ENCODE results near the gene BIN2.
"Not testable (repeated sequence)": the region's sequence is repeated elsewhere in the genome, so short reads cannot be mapped to it uniquely, and the experiment has no call there.

Gene BIN2

GRCh38 chr12:51345681-51346080 lies 21.7 kb upstream of the BIN2 start:
- DNase-seq (ENCODE audit: low spot score): no peak

GRCh38 chr12:51343201-51343600 lies 19.2 kb upstream of the BIN2 start:
- no peak for DNase-seq (ENCODE audit: low spot score)

DNA sequence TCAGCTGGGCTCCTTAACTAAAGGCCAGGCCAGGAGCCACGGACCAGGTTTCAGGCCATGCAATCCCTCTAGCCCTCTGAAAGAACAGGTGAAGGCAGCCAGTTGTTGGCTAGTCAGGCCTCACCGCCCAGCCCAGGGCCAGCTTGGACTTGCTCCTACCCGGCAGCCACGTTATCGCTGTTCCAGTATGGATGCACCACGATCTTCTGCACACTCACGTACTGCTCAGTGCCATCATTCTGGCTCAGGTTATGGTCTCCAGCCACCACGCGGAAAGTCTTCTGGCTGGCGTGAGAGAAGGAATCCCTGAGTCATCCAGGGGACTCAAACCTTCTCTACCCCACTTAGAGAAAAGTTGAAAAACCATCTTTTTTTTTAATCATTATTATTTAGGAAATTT lies 18.4 kb upstream of the BIN2 start:
- no peak for DNase-seq (ENCODE audit: low spot score)

DNA sequence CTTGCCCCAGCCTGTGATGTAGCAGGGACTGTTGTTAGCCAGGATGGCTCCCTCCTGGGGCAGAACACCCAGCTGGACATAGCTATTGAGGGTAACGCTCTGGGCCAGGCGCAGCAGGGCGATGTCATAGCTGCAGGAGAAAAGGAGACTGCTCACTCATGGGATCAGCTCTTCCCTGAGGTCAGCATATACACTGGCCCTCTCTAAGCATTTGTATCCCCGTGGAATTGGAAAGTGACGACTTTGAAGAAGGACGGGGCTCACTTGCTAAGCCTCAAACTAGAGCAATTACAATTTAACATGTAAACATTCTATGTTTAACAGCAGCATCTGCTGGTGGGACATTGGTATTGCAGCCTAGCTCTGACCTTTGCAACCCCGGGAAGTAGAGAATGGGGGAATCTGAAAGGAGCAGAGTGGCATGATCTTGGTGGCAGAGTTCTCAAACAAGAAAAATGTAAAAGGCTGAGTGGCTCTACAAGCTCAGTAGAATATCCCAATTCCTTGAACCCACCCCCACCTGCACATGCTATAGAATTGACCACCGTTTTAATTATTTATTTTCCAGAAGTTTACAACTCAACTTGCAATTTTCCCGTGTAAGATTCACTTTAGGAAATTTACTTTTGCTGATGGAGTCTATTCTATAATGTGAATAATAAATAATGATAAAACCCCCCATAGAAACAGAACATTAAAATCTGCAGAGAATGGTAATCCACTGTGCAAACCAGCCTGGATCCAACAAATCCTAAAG lies 17.5 kb upstream of the BIN2 start:
- DNase-seq (ENCODE audit: low spot score): peak; percentile 76

- no peak for DNase-seq (ENCODE audit: low spot score)
These were observed 15.8 kb upstream of the BIN2 start for GRCh38 chr12:51339750-51340149.

GRCh38 chr12:51337336-51337735 lies 13.4 kb upstream of the BIN2 start:
- DNase-seq (ENCODE audit: low spot score): not testable (repeated sequence)

DNA sequence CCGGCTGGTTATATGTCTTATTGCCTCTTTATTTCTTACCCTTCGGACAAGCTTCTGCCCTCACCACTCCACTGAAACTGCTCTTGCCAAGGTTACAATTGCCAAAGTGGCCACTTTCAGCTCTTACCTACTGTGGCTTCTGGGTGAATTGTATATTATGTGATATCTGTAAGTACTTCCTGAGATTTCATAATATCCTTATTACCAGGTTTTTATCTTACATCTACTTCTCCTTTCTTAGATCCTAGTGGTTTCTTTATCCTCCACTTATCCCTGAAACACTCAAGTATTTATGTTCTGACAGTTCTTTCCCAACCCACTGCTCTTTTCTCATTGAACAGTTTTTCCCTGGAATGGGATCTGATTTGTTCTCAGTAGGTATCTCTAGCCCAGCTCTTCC lies 12.0 kb upstream of the BIN2 start:
- DNase-seq (ENCODE audit: low spot score): no peak

- no peak for DNase-seq (ENCODE audit: low spot score)
These were observed 10.8 kb upstream of the BIN2 start for GRCh38 chr12:51334764-51335163.

GRCh38 chr12:51333536-51333935 lies 9.6 kb upstream of the BIN2 start:
- no peak for DNase-seq (ENCODE audit: low spot score)

GRCh38 chr12:51330186-51330585 lies 6.2 kb upstream of the BIN2 start:
- no peak for DNase-seq (ENCODE audit: low spot score)

DNA sequence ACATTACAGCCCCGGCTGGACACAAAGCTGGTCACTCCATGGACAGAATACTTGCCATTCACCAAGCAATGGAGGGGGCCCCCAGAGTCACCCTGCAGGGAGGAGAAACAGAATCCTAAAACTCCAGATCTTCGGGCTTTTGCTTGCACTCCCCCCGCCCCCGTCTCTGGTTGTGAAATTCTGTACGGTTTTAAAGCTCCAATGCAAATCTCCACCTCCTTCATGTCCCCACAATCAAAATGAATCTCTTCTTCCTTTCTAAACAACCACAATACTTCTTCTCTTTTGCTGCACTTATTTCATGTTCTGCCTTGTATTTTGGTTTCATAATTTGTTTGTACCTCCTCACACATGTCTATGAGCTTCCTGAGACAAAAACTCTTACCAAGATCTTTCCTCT lies 5.8 kb upstream of the BIN2 start:
- no peak for DNase-seq (ENCODE audit: low spot score)

- no peak for DNase-seq (ENCODE audit: low spot score)
These were observed 4.6 kb upstream of the BIN2 start for GRCh38 chr12:51328587-51328986.

GRCh38 chr12:51326698-51327439 lies 2.9 kb upstream of the BIN2 start:
- DNase-seq (ENCODE audit: low spot score): peak; percentile 42

DNA sequence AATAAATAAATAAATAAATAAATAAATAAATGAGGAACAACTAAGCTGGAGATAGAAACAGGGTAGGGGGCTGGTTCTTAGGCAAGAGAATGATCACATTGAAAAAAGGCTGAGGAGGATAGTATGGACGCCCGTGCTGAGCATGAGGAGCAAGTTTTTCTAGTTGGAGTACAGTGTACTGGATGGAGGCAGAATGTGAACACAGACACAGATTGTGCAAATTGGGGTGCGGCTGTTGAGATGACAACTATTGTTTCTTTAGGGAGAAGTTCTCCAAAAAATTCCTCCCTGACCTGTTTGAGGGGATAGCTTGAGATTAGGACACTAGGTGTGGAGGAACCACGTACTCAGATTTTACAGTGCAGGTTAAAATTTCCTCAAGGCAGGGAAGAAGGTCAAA lies 979 bp upstream of the BIN2 start:
- DNase-seq (ENCODE audit: low spot score): no peak

DNA sequence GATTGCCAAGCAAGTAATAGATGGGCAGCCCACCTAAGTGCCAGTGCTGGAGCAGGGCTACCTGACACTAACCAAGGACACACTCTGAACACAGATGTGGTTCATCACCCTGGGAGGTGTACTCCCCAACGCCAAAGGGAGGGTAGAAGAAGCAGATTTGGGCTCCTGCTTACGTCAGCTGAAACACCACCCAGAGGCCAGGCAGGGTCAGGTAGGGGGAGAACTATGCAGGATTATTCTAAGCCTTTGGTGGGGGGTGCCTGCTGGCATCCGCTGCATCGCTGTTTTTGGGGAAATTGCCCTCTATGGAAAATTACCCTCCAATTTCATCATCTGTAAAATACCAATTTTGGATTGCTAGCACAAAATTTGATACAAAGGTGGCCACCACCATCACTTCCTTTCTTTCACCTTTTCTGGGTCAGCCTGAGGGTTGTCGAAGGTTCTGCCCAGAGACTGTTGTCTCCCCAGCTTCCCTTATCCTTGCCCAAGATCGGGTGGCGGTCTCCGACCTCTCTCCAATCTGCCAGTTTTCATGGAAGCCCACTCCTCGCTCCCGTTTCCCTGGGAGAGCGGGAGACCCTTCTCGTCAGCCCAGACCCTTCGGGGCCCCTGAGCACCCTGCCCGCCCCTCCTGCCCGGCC lies 535 bp downstream of the BIN2 start:
- peak; percentile 70 for DNase-seq (ENCODE audit: low spot score)

DNA sequence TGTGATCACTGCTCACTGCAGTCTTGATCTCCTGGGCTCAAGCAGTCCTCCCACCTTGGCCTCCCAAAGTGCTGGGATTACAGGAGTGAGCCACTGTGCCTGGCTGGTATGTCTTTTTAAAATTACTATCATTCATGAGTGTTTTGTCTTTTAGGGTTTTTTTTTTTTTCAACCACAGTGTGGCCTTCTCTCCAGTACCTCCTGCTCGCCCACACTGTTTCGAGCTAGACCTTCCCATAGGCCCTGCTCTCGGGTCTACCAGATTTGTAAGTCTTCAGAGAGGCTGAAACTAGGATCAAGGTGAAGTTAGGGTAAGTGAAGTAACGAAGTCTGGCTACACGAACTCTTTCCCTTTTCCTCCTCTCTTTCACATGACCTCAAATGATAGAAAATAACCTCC lies 1.5 kb downstream of the BIN2 start:
- DNase-seq (ENCODE audit: low spot score): no peak

DNA sequence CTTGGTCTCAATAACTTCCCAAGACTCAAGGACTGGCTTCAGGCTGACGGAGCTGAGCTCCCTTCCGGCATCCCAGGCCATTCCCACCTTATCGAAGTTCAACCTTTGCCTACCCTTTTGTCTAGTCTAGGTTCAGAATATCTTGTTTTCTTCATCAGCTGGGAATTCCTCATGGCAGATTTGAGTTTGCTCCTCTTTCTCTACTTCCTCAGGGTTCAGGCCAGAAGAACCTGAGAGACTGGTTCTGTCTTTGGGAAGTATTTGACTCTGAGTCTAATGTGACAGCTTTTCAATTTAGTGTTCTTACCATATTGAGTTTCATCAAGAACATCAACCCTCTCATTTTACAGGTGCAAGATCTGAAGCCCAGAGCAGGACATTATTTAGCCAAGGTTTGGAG lies 2.1 kb downstream of the BIN2 start:
- no peak for DNase-seq (ENCODE audit: low spot score)

- peak; percentile 27 for DNase-seq (ENCODE audit: low spot score)
These were observed 3.2 kb downstream of the BIN2 start for GRCh38 chr12:51320695-51321320.

GRCh38 chr12:51320311-51320694 lies 3.7 kb downstream of the BIN2 start:
- no peak for DNase-seq (ENCODE audit: low spot score)

- DNase-seq (ENCODE audit: low spot score): peak; percentile 79
These were observed 5.0 kb downstream of the BIN2 start for GRCh38 chr12:51318846-51319599.

DNA sequence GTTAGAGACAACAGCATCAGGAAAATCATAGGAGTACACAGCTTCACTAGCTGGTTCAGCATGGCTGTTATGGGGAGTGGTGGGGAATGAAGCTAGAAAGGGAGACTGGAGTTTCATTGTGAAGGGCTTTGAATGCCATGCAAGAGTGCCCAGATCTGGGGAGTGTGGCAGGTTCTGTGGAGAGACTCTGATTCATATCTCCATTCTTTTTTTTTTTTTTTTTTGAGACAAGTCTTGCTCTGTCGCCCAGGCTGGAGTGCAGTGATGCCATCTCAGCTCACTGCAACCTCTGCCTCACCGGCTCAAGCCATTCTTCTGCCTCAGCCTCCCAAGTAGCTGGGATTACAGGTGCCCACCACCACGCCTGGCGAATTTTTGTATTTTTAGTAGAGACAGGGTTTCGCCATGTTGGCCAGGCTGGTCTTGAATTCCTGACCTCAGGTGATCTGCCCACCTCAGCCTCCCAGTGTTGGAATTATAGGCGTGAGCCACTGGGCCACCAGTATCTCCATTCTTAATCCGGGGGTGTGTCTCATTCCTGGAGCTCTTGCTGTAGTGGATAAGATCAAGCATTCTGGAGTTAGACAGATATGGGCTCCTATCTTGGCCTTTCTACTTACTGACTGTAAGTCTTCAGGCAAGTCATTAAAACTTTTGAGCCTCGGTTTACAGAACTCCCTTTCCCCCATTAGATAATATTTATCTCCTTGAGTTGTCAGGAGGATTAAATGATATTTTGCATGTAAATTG lies 5.7 kb downstream of the BIN2 start:
- DNase-seq (ENCODE audit: low spot score): not testable (repeated sequence)

Data from CD4-positive, alpha-beta T cell treated with Interleukin-6 at 100 ng/mL for 8 hours (primary cell).